Transverse colon (tissue), 4 donors: ENCODE results near the gene SEC61B. TPM values are rescaled to one million over a fixed set of nuclear protein-coding genes. Genes with fewer than 3 reads are reported as not detected.

Experiments
- DNase-seq: peaks from one replicate; pipeline ENCODE4 v3.0.0-alpha.2; 2019
- H3K27ac ChIP-seq, 4 donors: fragments of 200-600 bp; sonication (generic); 2 replicates each; pipeline ENCODE4 v1.5.1; 2016 to 2018; ENCODE audit warnings: inconsistent platforms in 4 of 4
- H3K27me3 ChIP-seq: fragments of 200-600 bp; sonication (generic); 2 replicates; pipeline ENCODE4 v1.5.1; 2017; ENCODE audit warnings: inconsistent platforms
- H3K36me3 ChIP-seq, 4 donors: fragments of 200-600 bp; sonication (generic); 2 replicates each; pipeline ENCODE4 v1.5.1; 2017 to 2019; ENCODE audit warnings: inconsistent platforms in 4 of 4
- H3K4me1 ChIP-seq, 4 donors: fragments of 200-600 bp; sonication (generic); 2 replicates each; pipeline ENCODE4 v1.5.1; 2017 to 2020; ENCODE audit warnings: inconsistent platforms in 4 of 4
- H3K4me3 ChIP-seq, 4 donors: fragments of 200-600 bp; sonication (generic); 1 replicate in 1 of 4; 2 replicates in 3 of 4; pipeline versions ENCODE4 v1.5.1 to v1.6.1; 2017 to 2019; ENCODE audit warnings: inconsistent platforms in 4 of 4
- H3K9me3 ChIP-seq, 2 donors: fragments of 200-600 bp; sonication (generic); 2 replicates each; pipeline ENCODE4 v1.5.1; 2017 to 2019; ENCODE audit warnings: inconsistent platforms in 2 of 2
- EP300 ChIP-seq: sonication (generic); formaldehyde crosslinking; IDR thresholded peaks from one replicate; pipeline ENCODE4 v1.6.1; 2017; ENCODE audit warnings: antibody characterized with exemption, low read depth
- POLR2A ChIP-seq: fragments of 450-650 bp; IDR thresholded peaks from one replicate; pipeline ENCODE4 v1.6.1; 2016; ENCODE audit warnings: antibody characterized with exemption, mild to moderate bottlenecking, moderate library complexity
- POLR2AphosphoS5 ChIP-seq, 3 donors: sonication (generic); formaldehyde crosslinking; IDR thresholded peaks; one replicate each; pipeline ENCODE4 v1.6.1; 2016; ENCODE audit warnings: antibody characterized with exemption in 3 of 3
- WGBS, 2 donors: methylation state at CpG; one replicate each; pipeline ENCODE4 v1.1.5; 2018; ENCODE audit warnings: low coverage in 1 of 2; 5-methylcytosine and 5-hydroxymethylcytosine counted together
- in situ Hi-C, 4 donors: fragments of 200-750 bp; cut with MboI; loops; one replicate each; pipeline versions ENCODE4 v1.15.0 to v1.15.1; 2017; ENCODE audit warnings: low sequenced_read_pairs in 3 of 4, low pct_ligation_motif_present in 1 of 4, low pct_unique_long_range_greater_than_20kb in 1 of 4
- intact Hi-C: fragments of 100-400 bp; cut with DNase I; formaldehyde crosslinking; loops from one replicate; pipeline ENCODE4 v1.15.1; 2023; ENCODE audit warnings: low total_unique reads
- total RNA-seq, 4 donors: library from RNA; depleted of rRNA; stranded (reverse); fragments of >200 nt; gene quantifications; one replicate each; pipeline ENCODE4 v1.1.0, GENCODE V29; 2016
- TF ChIP-seq, protein P1 (sequence below), 5 experiments: fragments of 200-600 bp in 3 of 5; fragments of 450-650 bp in 2 of 5; sonication (generic) in 3 of 5; IDR thresholded peaks; 1 replicate in 2 of 5; 2 replicates in 3 of 5; pipeline ENCODE4 v1.5.1; 2016 to 2017; ENCODE audit warnings: antibody characterized with exemption in 5 of 5, inconsistent platforms in 3 of 5, mild to moderate bottlenecking in 2 of 5, moderate library complexity in 1 of 5

SEC61B gene
- total RNA-seq, 4 donors from 2014 or later = 10.1 to 72.5 (median 42.0) TPM

- no peaks in the 10 kb centered on the region for H3K36me3 ChIP-seq
- TF ChIP-seq EP300 (no peak), POLR2AphosphoS5 (IDR thresholded peaks at IDR 0.05) (no peak), POLR2A (no peak)
- TF ChIP-seq, protein P1, sequence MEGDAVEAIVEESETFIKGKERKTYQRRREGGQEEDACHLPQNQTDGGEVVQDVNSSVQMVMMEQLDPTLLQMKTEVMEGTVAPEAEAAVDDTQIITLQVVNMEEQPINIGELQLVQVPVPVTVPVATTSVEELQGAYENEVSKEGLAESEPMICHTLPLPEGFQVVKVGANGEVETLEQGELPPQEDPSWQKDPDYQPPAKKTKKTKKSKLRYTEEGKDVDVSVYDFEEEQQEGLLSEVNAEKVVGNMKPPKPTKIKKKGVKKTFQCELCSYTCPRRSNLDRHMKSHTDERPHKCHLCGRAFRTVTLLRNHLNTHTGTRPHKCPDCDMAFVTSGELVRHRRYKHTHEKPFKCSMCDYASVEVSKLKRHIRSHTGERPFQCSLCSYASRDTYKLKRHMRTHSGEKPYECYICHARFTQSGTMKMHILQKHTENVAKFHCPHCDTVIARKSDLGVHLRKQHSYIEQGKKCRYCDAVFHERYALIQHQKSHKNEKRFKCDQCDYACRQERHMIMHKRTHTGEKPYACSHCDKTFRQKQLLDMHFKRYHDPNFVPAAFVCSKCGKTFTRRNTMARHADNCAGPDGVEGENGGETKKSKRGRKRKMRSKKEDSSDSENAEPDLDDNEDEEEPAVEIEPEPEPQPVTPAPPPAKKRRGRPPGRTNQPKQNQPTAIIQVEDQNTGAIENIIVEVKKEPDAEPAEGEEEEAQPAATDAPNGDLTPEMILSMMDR (IDR thresholded peaks at IDR 0.05) = no peak
- no peaks in the 10 kb centered on the region for H3K9me3 ChIP-seq
- WGBS, 2 donors = 82% methylated on average over 5 of the region's 5 CpGs; no CpG with 5 or more reads in 1 of the 2 donors
- H3K4me3 ChIP-seq = no peak overlapping the region
- H3K4me1 ChIP-seq = no peaks in the 10 kb centered on the region
- H3K27ac ChIP-seq = no peak overlapping the region
- intact Hi-C loops = no loop called here
- DNase-seq = no peak
- no peaks in the 10 kb centered on the region for H3K27me3 ChIP-seq
- in situ Hi-C loops = no loop called here
These were observed 20.5 kb upstream of the SEC61B start for GRCh38 chr9:99201603-99202002.

DNA sequence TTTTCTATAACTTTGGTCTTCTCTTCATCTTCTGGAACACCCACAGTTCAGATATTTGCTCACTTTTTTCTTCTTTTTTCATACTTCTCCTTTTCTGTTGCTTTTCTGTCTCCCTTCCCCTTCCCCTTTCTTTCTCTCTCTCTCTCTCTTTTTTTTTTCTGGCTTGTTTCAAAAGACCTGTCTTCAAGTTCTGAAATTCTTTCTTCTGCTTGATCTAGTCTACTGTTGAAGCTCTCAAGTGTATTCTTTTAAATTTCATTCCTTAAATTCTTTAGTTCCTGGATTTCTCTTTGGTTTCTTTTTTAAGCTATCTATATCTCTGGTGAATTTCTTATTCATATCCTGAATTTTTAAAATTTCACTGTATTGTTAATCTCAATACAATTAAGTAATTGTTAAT lies 11.5 kb upstream of the SEC61B start:
- in situ Hi-C loops = no loop called here
- no peak for DNase-seq
- Histone ChIP-seq H3K27ac (no peak overlapping the region), H3K36me3 (no peaks in the 10 kb centered on the region), H3K4me3 (no peak overlapping the region), H3K4me1 (no peaks in the 10 kb centered on the region), H3K27me3 (no peaks in the 10 kb centered on the region), H3K9me3 (no peaks in the 10 kb centered on the region)
- no peak for TF ChIP-seq POLR2A
- no peak for TF ChIP-seq EP300
- TF ChIP-seq, protein P1 (IDR thresholded peaks at IDR 0.05) = no peak
- no peak for TF ChIP-seq POLR2AphosphoS5 (IDR thresholded peaks at IDR 0.05)
- intact Hi-C loops = no loop called here

GRCh38 chr9:99211746-99212145 lies 10.3 kb upstream of the SEC61B start:
- TF ChIP-seq POLR2A (no peak), EP300 (no peak), POLR2AphosphoS5 (IDR thresholded peaks at IDR 0.05) (no peak)
- TF ChIP-seq, protein P1 (IDR thresholded peaks at IDR 0.05) = no peak
- no peaks in the 10 kb centered on the region for H3K36me3 ChIP-seq
- no peaks in the 10 kb centered on the region for H3K27me3 ChIP-seq
- no peak for DNase-seq
- intact Hi-C loops = no loop called here
- no peaks in the 10 kb centered on the region for H3K9me3 ChIP-seq
- no peak overlapping the region for H3K27ac ChIP-seq
- in situ Hi-C loops = no loop called here
- no peaks in the 10 kb centered on the region for H3K4me1 ChIP-seq
- H3K4me3 ChIP-seq = no peak overlapping the region
- WGBS, 2 donors = 73 to 100% methylated on average over 1 of the region's 1 CpG

DNA sequence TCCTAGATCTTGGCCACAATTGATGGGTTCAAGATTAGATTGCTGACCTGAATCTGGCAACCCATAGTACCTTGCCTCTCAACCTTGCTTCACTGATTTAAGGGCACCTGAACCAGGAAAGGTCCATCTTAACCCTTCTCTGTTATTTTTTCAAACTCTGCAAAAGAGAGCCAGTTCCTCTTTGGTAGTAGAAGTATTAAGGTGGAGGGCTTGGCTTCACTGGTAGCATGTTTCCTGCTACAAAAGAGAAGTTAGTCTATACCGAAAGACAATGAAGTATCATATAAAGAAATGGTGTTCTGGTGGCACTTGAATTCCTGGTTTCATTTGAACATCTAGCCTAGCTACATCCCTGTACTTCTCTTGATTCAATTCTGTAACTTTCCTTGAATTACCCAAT lies 8.9 kb upstream of the SEC61B start:
- TF ChIP-seq EP300 (no peak), POLR2A (no peak), POLR2AphosphoS5 (IDR thresholded peaks at IDR 0.05) (no peak)
- TF ChIP-seq, protein P1 (IDR thresholded peaks at IDR 0.05) = no peak
- H3K4me3 ChIP-seq = no peak overlapping the region
- H3K27me3 ChIP-seq = no peaks in the 10 kb centered on the region
- H3K27ac ChIP-seq = no peak overlapping the region
- no peaks in the 10 kb centered on the region for H3K9me3 ChIP-seq
- 83 to 100% methylated on average over 1 of the region's 1 CpG for WGBS, 2 donors
- no peak for DNase-seq
- H3K4me1 ChIP-seq = no peaks in the 10 kb centered on the region
- in situ Hi-C loops (no loop called here), intact Hi-C loops (no loop called here)
- no peaks in the 10 kb centered on the region for H3K36me3 ChIP-seq
